ENCODE results near the gene HADHA.

HADHA gene

DNA sequence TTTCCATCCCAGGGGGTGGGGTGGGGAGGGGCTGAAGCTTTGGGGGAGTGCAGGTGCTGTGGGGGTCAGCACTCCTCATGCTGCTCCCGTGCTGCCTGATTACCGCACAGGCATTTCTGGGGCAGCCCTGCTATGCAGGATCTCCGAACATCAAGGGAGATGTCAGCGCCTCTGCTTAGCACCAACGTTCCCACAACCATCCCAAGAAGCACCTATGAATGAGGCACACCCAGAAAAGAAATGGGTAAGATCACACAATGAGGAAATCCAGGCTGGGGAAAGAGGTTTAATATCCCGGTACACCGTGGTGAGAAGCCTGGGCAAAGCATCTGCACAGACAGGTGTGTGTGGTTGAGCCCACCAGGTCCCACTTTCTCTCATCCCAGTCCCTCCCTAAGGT lies 54.1 kb downstream of the HADHA start:
- no peak for DNase-seq

GRCh38 chr2:26189751-26190150 lies 54.7 kb downstream of the HADHA start:
- no peak for DNase-seq

DNA sequence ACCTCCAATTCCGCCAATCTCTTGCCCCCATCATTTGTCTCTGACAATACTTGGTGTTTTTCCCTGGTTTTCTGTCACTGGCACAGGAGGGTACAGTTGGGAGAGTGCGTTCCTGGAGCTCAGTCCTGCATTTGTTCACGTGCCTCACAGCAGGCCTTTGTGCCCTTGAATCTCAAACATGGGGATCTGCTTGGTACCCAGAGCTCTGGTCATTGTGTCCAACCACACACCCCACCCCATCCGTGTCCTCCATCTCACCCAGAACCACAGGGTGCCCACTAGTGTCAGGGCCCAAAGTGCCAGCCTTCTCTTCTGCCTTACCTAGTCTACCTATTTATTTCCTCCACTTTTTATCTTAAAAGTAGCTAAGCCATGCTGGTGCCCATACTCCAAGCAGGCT lies 55.3 kb downstream of the HADHA start:
- DNase-seq, result no peak

DNA sequence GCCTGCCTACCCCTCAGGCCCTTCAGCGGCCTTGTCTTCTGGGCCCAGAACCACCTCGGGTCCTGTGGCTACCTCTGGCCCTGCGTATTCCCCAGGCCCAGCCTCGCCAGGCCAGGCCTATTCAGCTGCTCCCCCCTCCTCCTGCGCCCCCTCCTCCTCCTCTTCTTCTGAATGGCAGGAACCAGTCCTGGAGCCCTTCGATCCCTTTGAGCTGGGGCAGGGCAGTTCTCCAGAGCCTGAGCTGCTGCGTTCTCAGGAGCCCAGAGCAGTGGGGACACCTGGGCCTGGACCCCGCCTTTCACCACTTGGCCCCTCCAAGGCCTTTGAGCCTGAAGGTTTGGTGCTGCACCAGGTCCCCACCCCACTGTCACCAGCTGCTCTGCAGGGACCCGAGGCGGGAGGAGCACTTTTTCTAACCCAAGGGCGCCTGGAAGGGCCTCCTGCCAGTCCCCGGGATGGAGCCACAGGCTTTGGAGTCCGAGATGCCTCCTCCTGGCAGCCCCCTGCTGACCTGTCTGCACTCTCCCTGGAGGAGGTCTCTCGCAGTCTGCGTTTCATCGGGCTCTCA lies 56.8 kb downstream of the HADHA start:
- DNase-seq, result no peak

DNA sequence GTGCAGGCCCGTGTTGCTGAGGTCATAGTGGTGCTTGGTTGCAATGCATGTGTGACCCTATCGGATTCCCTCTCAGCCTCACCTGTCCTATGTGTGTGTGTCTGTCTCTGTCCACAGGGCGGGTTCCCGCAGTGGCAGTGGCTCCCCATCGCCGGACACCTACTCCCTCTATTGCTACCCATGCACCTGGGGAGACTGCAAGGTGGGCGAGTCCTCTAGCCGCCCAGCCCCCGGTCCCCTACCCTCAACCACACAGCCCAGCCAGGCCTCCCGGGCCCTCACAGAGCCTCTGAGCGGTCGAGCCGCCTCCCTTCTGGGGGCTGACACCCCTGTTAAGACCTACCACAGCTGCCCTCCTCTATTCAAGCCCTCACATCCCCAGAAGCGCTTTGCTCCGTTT lies 57.3 kb downstream of the HADHA start:
- DNase-seq, result no peak

- DNase-seq, result peak; percentile 23
These were observed 58.3 kb downstream of the HADHA start for GRCh38 chr2:26185954-26186770.

- no peak for DNase-seq
These were observed 59.0 kb downstream of the HADHA start for GRCh38 chr2:26185304-26185928.

DNA sequence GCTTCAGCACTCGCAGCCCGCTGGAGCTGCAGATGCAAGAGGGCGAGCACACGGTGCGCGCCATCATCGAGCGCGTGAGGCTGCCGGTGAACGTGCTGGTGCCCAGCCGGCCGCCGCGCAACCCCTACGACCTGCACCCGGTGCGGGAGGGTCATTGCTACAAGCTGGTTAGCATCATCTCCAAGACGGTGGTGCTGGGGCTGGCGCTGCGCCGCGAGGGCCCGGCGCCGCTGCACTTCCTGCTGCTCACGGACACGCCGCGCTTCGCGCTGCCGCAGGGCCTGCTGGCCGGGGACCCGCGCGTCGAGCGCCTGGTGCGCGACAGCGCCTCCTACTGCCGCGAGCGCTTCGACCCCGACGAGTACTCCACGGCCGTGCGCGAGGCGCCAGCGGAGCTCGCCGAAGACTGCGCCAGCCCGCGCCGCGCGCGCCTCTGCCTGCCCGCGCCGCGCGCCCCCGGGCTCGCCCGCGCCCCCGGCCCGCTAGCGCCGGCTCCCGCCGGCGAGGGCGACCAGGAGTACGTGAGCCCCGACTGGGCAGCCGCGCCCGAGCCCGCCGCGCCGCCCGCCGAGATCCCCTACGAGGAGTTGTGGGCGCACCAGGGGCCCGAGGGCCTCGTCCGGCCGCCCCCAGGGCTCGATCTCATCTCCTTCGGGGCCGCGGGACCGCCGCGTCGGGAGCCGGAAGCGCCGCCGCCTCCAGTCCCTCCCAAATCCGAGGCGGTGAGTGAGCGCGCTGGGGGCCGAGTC lies 59.7 kb downstream of the HADHA start:
- DNase-seq, result peak; percentile 86

GRCh38 chr2:26184121-26184520 lies 60.3 kb downstream of the HADHA start:
- no peak for DNase-seq

DNA sequence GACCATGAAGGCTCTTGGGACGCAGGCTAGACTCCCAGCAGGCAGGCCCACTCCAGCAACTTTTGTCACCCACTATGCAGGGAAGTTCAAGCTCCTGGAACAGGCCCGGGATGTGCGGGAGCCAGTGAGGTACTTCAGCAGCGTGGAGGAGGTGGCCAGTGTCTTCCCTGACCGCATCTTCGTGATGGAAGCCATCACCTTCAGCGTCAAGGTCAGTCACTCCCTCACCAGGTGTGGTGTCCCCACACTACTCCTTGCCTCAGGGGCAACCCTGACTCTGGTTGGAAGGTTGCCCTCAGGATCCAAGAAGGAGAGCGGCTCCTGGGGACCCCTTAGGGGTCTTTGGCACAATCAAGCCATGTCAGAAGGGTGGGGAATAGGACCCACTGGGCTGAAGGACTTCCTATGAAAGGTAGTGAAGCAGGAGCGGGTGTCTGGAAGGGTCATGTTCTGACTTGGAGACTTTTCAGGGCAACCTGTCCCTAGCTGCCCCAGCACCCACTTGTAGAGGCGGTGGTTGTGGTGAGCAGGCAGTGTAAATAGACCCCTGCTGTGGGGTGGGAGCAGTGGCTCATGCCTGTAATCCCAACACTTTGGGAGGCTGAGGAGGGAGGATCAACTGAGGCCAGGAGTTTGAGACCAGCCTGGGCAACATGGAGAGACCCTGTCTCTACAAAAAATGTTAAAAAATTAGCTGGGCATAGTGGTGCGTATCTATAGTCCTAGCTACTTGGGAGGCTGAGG lies 61.4 kb downstream of the HADHA start:
- DNase-seq, result no peak

- DNase-seq, result no peak
These were observed 62.0 kb downstream of the HADHA start for GRCh38 chr2:26182441-26182840.

- no peak for DNase-seq
These were observed 65.0 kb downstream of the HADHA start for GRCh38 chr2:26179446-26179913.

- peak; percentile 10 for DNase-seq
These were observed 65.5 kb downstream of the HADHA start for GRCh38 chr2:26178746-26179436.

GRCh38 chr2:26178246-26178645 lies 66.2 kb downstream of the HADHA start:
- DNase-seq, result no peak

DNA sequence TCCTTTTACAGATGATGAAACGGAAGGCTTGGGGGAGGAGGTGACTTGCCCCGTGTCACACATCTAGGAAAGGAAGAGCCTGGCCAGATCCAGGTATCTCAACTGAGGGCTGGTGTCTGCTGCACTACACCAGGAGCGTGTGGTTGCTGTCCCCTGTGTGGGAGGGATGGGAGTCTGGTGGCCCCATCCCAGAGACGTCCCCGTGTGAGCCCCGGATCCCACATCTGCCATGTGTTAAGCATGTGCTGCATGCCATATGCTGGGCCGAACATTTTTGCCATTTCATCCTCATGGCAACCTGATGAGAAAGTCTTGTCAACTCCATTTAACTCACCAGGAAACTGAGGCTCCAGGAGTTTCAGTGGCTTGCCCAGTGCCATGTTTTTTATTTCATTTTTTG lies 67.3 kb downstream of the HADHA start:
- no peak for DNase-seq

- DNase-seq, result no peak
These were observed 68.2 kb downstream of the HADHA start for GRCh38 chr2:26176279-26176615.

- DNase-seq, result no peak
These were observed 68.8 kb downstream of the HADHA start for GRCh38 chr2:26175466-26176278.

DNA sequence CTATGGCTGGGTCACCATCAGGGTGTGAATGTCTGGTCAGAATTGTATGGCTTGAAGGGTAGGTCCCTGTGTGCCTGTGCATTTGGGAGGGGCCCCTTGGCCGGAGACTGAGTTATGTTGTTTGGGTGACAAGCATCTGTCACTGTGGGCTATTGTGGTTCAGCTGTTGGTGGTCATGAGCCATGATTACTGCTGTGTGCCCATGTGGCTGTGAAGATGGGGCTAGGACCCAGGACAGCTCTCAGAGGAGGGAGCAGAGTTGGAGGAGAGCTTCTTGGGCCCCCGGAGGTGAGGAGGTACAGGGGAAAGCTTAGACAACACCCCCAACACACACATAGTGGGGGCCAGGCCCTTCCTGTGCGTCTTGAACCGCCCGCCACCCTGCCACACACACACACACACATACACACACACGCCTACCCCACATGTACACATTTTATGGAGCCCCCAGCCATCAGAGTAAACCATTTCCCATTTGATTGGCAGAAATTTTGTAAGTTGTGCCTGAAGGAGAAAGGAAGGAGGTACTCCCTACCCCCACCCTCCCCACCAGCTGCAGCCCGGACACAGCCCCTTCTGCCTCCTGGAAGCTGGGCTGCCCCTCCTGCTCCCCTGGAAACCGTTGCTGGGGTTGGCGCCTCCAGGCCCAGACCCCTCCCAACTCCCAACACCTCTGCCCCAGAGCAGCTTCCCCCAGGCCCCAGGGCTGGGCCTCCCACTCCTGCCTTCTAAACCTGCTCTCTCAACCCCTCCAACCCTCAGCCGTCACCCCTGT lies 69.6 kb downstream of the HADHA start:
- no peak for DNase-seq

DNA sequence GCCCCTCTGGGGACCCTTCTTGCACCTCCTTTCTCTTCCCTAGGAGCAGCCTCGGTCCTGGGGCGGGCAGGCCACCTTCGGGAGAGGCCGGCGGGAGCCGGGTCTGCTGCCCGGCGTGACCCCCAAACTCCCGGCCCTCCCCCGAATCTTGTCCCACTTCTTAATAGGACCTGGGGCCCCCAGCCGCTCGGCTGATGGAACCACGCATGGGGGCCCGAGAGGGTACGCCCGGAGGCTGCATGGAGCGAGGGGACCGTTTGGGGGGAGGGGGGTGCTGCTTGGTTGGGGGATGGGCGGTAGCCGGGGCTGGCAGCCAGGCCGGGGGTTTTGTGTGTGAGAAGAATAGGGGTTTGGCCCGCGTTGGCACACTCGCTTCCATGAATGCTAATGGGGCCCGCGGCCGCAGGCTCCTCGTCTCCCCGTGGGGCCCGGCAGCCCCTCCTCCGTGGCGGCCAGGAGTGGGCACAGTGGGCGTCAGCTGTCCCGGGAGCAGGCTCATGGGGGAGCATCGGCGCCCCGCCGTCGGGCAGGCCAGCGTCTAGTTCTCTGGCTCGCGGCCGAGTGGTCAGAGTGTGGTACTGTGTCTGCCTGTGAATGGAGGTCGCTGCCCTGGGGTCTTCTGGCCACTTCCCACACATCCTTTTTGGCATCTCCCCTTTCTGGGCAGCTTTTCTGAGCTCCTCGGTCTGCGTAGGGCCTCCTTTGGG lies 70.5 kb downstream of the HADHA start:
- no peak for DNase-seq

Measured in inflammatory macrophage treated with lipopolysaccharide for 4 hours (primary cell).